ENCODE measurements around the gene PRPH2.

DNA sequence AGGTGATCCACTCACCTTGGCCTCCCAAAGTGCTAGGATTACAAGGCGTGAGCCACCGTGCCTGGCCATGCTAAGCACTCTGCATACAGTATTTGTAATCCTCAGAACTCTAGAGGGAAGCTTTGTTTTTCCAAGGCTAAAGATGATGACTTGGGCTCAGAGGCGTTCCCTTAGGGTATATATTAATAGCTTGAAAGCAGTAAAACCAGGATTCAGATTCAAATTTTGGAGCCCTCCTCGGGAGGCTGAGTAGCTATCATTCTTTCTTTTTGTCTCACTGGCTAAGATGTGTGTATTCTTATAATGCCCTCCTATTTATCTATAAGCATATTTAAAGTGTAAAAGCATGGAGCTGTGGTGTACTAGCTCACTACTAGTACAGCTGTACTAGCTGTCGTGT, 68.5 kb downstream of the PRPH2 start:
- TF ChIP-seq, protein P1, sequence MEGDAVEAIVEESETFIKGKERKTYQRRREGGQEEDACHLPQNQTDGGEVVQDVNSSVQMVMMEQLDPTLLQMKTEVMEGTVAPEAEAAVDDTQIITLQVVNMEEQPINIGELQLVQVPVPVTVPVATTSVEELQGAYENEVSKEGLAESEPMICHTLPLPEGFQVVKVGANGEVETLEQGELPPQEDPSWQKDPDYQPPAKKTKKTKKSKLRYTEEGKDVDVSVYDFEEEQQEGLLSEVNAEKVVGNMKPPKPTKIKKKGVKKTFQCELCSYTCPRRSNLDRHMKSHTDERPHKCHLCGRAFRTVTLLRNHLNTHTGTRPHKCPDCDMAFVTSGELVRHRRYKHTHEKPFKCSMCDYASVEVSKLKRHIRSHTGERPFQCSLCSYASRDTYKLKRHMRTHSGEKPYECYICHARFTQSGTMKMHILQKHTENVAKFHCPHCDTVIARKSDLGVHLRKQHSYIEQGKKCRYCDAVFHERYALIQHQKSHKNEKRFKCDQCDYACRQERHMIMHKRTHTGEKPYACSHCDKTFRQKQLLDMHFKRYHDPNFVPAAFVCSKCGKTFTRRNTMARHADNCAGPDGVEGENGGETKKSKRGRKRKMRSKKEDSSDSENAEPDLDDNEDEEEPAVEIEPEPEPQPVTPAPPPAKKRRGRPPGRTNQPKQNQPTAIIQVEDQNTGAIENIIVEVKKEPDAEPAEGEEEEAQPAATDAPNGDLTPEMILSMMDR (IDR thresholded peaks at IDR 0.05) = no peak
- no peak for TF ChIP-seq POLR2A (IDR thresholded peaks at IDR 0.05)

Measured in heart left ventricle (tissue), 13 donors.